Hindlimb muscle (tissue), 1 donor: ENCODE results near the gene REG4. TPM values are rescaled to one million over a fixed set of nuclear protein-coding genes. Genes with fewer than 3 reads are reported as not detected.
A peak's percentile ranks its signal among the peaks of the same experiment; 100 is the strongest.
"Not testable (repeated sequence)": the region's sequence is repeated elsewhere in the genome, so short reads cannot be mapped to it uniquely, and the experiment has no call there.

Experiments
- DNase-seq: peaks from one replicate; pipeline ENCODE4 v3.0.0-alpha.2; 2013
- polyA plus RNA-seq: library from polyadenylated mRNA; unstranded; fragments of 120-200 nt; gene quantifications from one replicate; pipeline ENCODE4 v1.2.1, GENCODE V29; 2013; ENCODE audit not compliant: insufficient read length

The REG4 gene
- polyA plus RNA-seq, result not detected

DNA sequence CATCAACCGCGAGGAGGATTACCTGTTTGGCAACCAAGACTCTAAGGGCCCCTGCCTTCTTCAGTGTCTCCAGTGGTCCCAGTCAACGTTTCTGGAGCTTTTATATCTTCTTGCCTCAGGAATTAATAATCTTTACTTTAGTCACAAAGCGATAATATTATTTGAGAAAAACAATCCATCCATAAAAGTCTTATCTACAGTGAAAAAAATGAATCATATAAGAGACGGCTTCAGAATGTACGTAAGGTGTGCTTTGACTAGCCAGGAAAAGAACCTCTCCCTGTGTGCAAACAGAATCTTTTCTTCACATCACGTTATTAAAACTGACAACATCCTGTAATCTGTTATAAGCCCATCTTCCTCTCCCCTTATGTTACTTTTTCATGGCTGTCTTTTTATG is at the start of gene REG4:
TSS of gene REG4 (minus strand) at position 74 of the 400 bp plus-strand sequence. CDS start 2,691 bp downstream, outside the sequence.
- DNase-seq, result no peak

GRCh38 chr1:119859647-119860046 is 48.4 kb upstream of the REG4 start:
- no peak for DNase-seq

DNA sequence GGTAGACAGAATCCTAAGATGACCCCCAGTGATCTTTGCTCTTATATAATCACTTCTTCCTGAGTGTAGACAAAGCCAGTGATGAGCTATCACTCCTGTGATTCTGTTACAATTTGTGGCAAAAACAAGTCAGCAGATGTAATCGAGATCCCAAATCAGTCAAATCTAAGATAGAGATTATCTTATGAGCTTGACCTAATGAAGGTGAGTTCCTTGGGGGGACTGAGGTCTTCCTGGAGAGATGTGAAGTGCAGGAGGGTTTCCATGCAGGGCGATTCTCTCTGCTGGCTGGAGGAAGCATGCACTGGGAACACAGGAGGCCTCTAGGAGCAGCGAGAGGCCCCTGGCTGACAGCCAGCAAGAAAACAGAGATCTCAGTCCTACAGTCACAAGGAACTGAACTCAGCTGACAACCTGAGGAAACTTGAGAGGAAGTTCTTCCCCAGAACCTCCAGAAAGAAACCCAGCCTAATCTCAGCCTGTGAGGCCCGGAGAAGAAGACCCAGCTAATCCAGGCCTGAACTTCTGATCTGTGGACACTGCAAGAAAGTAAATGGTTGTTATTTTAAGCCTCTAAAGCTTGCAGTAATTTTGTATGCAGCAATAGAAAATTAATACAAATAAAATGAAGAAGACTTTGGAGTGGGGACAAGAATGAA is 47.4 kb upstream of the REG4 start:
- not testable (repeated sequence) for DNase-seq

DNA sequence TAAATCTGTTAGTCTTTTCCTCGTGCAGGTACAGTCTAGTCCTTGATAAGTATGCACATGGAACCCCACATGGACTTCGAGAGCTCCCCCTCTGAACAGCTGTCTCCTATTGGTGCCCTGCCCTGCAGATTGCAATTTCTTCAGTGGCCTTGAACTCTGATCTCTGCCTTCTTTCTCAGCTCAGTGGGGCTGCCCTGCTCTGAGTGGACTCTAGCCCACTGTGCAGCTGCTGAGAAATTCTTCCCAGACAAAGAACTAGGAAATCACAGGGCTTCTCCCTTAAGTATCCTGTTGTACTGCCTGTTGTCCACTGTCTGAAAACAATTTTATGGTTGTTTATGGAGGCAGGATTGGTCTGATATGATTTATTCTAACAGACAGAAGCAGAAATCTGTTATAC is 46.9 kb upstream of the REG4 start:
- no peak for DNase-seq

DNA sequence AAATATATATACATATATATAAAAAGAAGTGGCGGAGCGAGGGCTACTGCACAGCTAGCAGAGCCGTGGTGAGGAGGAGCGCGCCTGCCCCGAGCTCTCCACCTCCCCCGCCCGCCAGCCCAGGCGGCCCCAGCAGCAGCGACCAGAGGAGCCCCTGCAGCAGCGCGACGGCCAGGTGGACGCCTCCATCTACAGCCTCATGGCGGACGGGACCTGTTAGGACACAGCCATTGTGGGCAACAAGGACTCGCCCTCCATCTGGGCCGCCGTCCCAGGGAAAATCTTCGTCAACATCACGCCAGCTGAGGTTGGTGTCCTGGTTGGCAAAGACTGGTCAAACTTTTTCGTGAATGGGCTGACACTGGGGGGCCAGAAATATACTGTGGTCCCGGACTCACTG is 41.9 kb upstream of the REG4 start:
- no peak for DNase-seq

GRCh38 chr1:119844206-119844605 is 32.9 kb upstream of the REG4 start:
- DNase-seq, result not testable (repeated sequence)

GRCh38 chr1:119841306-119841705 is 30.0 kb upstream of the REG4 start:
- no peak for DNase-seq

DNA sequence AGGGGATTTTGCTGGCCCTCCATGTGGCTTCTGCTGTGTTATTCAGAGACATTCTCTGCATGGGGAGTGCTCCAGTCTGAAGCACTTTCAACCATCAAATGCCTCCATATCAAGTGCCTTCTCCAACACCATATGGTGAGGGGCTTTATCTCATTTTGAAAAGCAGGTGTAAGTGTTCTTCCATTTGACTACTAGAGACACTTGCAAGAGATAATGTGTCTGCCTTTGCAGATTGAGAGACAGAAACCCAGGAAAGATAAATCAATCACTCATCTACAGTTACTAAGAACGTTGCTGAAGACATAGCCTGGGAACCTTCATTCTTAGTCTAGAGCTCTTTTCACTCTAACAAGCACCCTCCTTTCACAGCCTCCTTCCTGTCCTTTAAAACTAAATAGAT is 29.5 kb upstream of the REG4 start:
- DNase-seq, result no peak

DNA sequence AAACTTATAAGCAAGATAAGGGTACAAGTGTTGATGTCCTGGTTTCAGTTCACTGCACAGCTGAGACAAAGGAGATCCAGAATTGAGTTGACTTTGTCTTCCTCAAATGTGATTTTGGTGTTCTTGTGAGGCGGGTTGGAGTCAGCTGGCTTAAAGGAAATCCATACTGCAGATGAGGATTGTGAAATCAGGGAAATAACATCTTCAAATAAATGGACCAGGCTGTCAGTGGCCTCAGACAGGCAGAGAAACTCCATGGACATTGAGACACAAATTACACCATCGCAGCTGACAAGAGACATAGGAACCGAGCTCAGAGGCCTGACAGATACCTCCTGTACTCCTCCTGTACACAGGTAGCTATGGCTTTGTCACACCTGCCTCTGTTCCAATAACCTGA is 27.0 kb upstream of the REG4 start:
- no peak for DNase-seq

GRCh38 chr1:119834990-119835389 is 23.7 kb upstream of the REG4 start:
- no peak for DNase-seq

- DNase-seq, result no peak
Measured at GRCh38 chr1:119831027-119831426, 19.8 kb upstream of the REG4 start.

- peak; percentile 15 for DNase-seq
Measured at GRCh38 chr1:119829625-119830024, 18.4 kb upstream of the REG4 start.

- not testable (repeated sequence) for DNase-seq
Measured at GRCh38 chr1:119829006-119829405, 17.7 kb upstream of the REG4 start.

DNA sequence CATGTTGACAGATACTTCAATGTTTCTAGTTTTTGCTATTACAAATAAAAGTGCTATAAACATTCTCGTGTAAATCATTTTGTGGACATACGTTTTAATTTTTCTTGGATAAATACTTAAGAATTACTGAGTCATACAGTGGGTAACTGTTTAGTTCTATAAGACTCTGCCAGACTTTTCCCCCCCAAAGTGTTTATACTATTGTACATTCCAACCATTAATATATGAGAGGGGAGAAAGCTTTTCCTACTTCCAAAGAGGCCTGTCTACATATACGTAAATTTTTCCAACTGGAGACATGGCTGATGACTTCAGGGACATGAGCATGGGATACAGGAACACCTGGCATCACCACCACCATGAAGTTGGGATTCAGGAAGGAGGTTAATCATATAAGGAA is 17.0 kb upstream of the REG4 start:
- no peak for DNase-seq

- DNase-seq, result no peak
Measured at GRCh38 chr1:119827010-119827409, 15.8 kb upstream of the REG4 start.

GRCh38 chr1:119822406-119822805 is 11.1 kb upstream of the REG4 start:
- no peak for DNase-seq

DNA sequence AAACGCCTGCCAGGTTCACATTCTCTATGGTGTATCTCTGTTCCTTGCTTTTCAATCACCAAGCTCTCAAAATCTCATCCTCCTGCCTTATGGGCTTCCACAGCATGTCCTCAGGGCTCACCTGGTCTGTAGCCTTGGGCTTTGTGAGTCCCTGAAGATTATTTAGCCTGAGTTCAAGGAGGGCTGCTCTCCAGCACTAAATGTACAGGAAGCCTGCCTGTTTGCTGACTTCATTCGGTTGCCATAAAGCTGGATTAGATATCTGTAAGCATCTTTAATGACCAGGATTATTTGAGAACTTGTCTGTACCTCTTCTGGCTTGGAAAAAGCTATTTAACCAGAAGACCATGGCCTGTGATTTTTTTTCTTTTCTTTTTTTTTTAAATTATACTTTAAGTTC is 6.9 kb upstream of the REG4 start:
- no peak for DNase-seq

- no peak for DNase-seq
Measured at GRCh38 chr1:119816407-119816806, 5.1 kb upstream of the REG4 start.

GRCh38 chr1:119815928-119816327 is 4.7 kb upstream of the REG4 start:
- DNase-seq, result no peak

DNA sequence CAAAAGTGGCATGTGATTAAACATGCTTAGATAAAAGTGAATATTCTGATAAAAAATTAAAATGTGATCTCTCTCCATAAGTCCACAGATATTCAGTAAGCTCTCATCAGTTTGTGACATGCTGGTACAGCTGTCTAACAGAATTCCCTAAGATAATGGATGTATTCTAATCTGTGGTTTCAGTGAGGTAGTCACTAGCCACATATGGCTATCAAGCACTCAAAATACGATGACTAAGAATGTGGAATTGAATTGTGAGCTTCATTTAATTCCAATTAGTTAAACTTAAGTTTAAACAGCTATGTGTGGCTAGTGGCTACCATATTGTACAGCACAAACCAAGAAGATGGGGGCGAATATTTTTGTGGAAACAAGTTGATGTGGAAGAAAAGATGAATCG is 4.1 kb upstream of the REG4 start:
- DNase-seq, result no peak

- no peak for DNase-seq
Measured at GRCh38 chr1:119814288-119814687, 3.0 kb upstream of the REG4 start.

GRCh38 chr1:119811985-119812557 is 811 bp upstream of the REG4 start:
- no peak for DNase-seq

DNA sequence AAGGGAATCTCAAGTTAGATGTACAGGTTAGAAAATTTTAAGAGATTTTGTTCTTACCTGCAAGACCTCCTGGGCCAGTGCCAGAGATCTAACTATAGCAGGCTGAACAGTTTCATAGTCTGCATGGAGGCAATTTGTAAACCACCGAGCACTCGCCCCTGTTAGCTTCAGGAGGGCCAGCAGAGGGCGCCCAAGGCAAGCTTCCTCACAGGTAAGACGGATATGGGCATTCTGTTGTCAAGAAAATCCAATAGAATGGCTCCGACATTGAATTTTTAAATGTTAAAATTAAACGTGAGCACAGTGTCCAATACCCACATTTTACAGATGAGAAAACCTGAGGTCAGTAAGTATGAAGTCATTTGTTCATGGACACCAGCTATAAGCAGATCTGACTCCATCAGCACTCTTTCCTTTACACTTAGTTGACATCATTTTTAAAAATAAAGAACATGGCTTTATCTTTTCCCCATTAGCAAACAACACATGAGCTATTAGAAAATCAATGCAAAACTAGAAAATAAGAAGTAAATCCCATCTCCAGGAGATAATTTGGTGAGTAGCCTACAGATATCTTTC is 2.2 kb downstream of the REG4 start:
- peak; percentile 72 for DNase-seq

GRCh38 chr1:119808491-119808890 is 2.8 kb downstream of the REG4 start:
- DNase-seq, result no peak
